Spleen (tissue), 7 donors: ENCODE data around the gene TRPC1.

Source experiments
- POLR2A ChIP-seq, 3 donors: fragments of 450-650 bp; IDR thresholded peaks; one replicate each; pipeline ENCODE4 v1.5.1; 2017; ENCODE audit warnings: antibody characterized with exemption in 3 of 3, mild to moderate bottlenecking in 1 of 3
- TF ChIP-seq, protein P1 (sequence below), 11 experiments: fragments of 200-600 bp in 7 of 11; fragments of 450-650 bp in 4 of 11; sonication (generic) in 4 of 11; IDR thresholded peaks in 8 of 11; conservative IDR thresholded peaks in 3 of 11; 1 replicate in 7 of 11; 2 replicates in 4 of 11; pipeline versions ENCODE4 v1.4.0 to v1.8.0; 2016 to 2021; ENCODE audit warnings: antibody characterized with exemption in 11 of 11, inconsistent platforms in 4 of 11, mild to moderate bottlenecking in 1 of 11
- donor health status: DM: no; HTN: no; CAD: no; lungs with moderate emphysema.
- donor health status: DM: no; HTN: no; CAD: no.
- donor health status: DM: no; HTN: no; CAD: no.

DNA sequence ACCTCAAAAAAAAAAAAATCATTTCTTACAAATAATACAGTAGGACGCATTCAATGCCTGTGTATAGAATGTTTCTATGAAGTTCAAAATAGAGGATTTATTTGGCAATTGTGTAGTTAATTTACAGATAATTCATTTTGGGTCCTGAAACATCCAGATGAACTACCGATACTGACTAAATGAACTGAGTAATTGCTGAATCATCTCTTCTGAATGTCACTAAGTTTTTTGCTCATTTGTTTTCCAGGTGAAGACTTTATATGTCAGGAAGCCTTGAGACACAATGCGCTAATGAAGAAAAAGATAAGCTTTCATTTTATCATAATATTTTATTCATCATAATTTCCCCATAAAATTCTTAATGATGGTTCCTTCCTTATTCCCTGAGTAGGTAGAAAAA lies 125.3 kb downstream of the TRPC1 start:
- TF ChIP-seq POLR2A (IDR thresholded peaks at IDR 0.05): no peak
- TF ChIP-seq, protein P1, sequence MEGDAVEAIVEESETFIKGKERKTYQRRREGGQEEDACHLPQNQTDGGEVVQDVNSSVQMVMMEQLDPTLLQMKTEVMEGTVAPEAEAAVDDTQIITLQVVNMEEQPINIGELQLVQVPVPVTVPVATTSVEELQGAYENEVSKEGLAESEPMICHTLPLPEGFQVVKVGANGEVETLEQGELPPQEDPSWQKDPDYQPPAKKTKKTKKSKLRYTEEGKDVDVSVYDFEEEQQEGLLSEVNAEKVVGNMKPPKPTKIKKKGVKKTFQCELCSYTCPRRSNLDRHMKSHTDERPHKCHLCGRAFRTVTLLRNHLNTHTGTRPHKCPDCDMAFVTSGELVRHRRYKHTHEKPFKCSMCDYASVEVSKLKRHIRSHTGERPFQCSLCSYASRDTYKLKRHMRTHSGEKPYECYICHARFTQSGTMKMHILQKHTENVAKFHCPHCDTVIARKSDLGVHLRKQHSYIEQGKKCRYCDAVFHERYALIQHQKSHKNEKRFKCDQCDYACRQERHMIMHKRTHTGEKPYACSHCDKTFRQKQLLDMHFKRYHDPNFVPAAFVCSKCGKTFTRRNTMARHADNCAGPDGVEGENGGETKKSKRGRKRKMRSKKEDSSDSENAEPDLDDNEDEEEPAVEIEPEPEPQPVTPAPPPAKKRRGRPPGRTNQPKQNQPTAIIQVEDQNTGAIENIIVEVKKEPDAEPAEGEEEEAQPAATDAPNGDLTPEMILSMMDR (IDR thresholded peaks at IDR 0.05 in 8 of 11, conservative IDR thresholded peaks at IDR 0.05 in 3 of 11): no peak
